Fibroblast of gingiva (primary cell): ENCODE data around the gene NTHL1.

Experiments
- DNase-seq: peaks from one replicate; pipeline ENCODE4 v3.0.0-alpha.2; 2011; ENCODE audit warnings: low read depth

Gene NTHL1

DNA sequence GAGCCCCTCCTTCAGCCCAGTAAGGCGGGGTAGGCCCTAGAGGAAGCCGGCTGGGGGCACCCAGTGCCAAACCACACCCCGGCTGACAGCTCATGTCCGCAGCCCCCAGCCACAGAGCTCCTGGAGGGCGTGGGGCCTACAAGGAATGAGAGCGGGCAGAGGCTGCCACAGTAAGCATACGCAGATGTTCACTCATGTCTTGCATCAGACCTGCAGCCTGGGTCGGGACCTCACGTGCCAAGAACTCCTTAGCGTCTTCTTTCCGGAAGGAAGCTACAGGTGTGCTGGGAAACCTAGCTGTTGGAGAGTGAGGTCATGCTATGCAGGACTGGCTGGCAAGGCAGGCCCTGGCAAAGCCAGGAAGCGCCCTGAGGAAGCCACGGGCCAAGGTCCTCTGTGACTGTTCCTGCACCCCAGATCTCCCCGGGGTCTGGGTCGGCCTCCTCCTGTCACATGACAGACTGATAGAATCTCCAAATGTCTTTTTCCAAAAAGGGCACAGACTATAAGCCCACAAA lies 39.6 kb downstream of the NTHL1 start:
- peak; percentile 92 for DNase-seq

DNA sequence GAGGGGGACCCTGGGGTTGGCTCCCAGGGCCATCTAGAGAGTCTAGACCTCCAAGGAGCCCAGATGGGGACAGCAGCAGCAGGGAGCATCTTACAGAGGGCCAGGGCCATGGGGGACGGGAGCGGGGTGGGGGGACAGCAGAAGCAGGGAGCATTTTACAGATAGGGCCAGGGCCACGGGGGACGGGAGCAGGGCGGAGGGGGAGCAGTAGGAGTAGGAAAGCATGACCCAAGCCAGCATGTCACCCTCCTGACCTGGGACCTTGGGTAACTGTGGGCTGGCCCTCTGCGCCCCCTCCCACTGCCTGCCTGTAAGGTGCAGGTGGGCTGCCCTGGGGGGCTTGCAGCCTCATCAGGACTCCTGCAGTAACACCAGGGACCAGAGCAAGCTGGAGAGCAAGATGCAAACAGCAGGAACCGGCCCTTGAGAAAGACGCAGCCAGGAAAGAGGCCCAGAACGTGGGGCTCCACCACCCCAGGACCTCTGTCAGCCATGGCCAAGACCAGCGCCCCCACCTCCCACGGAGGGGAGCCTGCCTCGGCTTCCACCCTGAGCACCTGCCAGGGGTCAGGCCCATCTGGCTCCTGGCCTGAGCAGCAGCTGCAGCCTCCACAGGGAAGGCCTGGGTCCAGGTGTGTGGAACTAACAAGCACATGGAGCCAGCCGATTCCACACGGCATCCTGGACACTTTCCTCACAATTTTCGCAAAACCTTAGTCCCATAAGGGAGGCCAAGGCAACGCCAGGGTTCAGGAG lies 40.4 kb downstream of the NTHL1 start:
- no peak for DNase-seq

DNA sequence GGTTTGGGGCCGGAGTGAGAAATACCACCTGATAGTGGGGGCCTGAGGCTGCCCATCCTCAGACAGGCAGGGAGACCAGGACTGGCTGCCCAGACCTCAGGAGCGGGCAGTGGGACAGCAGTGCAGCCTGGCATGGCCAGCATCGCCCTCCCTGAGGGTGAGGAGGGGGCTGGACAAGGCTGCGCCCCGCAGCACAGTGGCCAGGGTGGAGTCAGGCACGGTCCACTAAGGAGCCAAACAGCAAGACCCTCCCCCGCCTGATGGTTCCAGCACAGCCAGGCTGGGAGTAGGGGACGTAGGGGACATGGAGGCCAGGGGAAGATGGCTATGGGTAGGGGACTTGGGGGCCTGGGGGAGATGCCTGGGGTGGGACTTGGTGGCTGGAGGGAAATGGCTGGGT lies 41.3 kb downstream of the NTHL1 start:
- no peak for DNase-seq

DNA sequence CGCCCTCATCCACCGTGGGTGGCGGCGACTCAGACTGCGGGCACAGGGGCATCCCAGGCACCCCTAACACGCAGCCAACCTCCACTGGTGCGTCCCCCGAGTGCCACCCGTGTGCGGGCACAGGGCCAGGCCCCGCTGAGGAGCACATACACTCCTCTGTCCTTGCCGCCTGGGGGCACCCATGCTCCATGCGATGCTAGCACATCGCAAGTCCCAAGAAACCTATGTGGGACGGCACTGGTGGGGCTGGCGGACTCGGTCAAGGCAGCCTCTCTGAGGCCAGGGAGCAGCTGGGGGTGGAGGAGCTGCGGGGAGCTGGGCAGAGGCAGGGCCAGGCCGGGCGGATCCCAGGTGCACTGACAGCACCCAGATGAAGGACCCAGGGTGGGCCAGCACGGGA lies 42.0 kb downstream of the NTHL1 start:
- DNase-seq, result no peak

DNA sequence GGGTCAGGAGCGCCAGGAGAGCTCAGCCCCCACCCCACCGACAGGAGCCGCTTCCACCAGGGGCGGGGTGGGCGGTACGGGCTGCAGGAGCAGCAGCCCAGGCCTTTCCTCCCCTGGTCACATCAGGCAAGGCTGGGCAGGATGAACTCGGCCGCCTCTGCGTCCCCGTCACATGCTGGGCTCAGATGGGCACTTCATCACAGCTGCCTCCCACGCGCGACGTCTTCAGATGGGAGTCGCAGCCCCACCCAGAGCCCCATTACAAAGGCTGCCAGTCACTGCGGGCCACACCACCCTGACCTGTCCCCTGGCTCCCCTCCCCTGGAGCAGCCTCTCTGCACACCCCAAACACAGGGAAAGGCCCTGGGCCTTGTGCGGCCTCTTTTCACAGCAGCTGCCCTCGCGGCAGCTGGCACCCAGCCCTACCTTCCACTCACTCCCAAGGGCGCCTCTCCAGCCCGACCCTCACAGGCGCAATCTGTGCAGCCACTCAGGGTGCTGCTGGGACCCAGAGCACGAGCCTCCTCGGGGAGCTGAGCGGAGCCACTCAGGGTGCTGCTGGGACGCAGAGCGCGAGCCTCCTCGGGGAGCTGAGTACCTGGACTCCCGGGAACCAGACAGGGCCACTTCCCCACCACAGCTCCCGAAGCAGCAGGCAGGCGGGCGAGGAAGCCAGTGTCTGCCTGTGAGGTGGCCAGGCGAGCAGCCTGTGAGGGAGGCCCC lies 42.7 kb downstream of the NTHL1 start:
- no peak for DNase-seq

DNA sequence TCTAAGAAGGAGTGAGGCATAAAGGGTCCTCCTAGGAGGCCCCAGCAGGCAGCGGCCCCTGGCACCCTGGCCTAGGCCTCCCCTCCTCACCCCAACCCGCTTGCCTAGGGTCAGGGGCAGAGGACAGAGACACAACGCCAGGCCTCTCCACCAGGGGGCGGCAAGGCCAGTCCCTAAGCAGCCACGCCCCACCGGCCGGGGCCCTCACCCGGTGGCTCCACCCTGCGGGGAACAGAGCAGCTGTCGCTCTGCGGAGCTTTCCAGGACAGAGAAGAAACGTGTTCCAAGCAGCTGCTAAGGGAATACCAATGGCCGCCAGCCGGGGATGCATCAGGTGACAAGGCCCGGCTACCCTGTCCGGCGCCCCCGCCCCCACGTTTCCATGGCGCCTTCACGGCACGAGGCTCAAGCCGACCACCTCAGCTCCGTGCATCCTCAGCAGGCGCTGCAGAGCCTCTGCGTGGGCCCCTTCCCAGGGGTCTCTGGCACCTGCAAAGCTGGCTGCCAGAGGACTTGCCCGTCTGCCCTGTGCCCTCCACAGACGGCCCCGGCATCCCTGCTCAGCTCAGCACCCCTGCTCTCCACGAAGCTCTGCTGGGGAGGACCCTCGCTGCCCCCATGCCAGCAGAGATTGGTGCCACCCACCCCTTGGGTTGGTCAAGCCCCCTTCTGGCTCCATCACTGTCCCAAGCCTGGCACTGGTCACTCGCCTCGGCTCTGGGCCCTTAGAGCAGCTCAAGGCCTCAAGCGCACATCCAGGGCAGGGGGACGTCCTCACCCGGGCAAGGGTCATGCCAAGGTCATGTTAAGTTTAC lies 43.6 kb downstream of the NTHL1 start:
- peak; percentile 77 for DNase-seq

DNA sequence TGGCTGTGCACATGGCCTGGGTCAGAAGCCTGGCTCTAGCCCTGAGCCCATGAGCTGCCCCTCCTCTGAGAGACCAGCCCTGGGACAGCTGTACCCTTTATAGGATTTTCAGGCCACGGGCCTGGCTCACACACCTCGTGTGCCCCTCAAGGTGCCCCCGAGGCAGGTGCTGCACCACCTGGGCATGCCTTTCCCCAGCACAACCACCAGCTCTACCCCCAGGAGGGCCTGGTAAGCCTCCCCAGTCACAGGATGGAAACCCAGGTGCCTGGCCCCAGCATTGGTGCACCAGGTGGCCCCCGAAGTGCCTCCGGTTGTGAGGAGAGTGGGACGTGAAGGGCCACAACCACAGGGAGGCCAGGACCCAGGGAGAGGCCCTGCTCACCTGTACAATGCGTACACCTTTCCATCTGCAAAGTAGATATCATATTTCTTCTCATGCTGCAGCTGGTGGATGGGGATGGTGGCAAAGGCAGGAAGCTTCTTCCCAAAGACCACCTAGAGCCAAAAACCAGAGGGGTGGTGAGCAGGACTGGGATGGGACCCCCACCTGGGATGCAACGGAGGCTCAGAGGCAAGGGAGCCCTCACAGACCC lies 44.3 kb downstream of the NTHL1 start:
- no peak for DNase-seq

DNA sequence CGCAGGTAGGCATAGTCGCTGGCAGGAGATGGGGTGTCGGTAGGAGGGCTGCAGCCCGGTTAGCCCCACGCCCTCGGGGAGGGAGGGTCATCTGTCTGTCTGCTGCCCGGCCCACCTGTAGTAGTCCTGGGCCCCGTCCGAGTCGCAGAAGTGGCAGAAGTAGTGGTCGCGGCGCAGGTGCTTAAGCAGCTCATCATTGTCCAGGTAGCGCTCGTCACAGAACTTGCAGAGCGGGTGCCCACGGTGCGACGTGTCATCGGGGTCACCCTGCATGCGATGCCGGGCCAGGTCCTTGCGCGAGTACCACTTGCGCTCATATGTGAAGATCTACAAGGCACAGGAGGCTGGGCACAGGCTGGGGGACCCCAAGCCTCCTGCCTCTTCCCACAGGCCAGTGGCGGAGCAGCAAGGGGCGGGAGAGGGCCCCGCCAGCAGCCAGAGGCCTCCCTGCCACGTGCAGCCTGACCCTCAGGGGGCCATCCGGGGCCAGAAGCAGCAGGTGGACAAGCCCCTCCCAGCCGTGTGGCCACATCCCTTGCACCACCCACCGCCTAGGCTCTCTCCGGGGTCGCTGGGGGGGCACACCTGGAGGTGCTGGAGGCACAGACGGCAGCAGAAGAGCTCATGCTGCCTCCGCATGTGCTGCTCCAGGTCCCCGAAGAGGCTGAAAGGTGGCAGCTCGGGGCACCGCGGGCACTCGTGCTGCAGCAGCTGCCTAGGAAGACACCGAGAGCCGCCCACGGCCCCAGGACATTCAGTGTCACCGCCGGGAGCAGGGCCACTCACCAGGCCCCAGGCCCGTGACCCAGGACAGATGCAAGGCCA lies 45.0 kb downstream of the NTHL1 start:
- DNase-seq, result no peak

DNA sequence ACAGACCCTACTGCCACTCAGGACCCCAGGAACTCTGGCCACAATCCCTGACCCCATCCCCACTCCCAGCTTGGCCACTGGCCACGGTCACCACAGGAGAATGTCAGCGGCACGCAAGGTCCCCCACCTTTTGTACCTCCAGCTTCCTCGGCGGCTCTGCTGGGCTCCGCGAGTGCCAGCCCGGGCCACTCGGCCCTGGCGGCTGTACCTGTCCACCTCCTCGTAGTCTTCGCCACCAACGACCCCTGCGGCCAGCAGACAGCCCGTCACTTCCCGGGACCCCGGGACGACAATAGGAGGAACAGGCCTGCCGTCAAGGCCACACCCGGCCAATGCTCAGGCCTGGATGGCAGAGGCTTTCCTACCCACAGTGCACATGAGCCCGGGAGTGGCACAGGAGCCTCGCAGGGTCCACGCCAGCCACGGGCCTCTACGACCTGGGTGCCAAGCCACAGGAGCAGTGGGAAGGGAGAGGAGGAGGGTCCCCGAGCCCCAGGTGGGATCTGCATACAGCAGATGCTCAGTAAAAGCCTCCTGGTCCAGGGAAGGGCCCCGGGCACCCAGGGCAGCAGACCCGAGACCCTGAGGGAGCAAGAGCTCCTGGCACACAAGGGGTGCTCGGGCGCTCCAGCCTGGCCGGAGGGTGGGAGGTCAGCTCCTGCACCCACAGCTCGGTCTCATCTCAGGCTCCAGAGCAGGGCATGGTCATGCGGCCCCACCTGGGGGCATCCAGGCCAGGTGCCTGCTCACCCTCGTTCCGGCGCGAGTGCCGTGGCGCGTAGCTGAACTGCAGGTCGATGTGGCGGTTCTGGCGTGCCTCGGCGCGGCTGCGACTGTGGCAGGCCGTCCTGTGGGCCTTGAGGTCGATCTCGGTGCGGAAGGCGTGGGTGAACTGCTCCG lies 45.9 kb downstream of the NTHL1 start:
- no peak for DNase-seq

DNA sequence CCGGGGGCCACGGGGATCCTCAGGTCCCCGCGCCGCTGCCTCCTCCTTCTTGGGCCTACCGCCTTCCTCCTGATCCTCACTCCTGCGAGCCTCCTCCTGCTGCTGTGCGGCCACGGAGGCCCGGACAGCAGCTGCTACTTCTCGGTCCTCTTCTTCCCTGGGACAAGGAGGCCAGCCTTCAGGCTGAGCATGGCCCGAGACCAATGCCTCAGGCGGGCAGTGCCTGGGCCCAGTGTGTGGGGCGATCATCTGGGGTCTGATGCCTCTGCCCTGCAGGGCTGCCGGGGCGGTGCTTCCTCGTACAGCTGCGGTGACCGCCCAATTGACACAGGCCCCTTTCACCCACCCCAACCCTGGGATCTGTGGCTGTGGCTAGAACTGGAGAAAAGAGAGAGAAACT lies 46.6 kb downstream of the NTHL1 start:
- DNase-seq, result no peak

DNA sequence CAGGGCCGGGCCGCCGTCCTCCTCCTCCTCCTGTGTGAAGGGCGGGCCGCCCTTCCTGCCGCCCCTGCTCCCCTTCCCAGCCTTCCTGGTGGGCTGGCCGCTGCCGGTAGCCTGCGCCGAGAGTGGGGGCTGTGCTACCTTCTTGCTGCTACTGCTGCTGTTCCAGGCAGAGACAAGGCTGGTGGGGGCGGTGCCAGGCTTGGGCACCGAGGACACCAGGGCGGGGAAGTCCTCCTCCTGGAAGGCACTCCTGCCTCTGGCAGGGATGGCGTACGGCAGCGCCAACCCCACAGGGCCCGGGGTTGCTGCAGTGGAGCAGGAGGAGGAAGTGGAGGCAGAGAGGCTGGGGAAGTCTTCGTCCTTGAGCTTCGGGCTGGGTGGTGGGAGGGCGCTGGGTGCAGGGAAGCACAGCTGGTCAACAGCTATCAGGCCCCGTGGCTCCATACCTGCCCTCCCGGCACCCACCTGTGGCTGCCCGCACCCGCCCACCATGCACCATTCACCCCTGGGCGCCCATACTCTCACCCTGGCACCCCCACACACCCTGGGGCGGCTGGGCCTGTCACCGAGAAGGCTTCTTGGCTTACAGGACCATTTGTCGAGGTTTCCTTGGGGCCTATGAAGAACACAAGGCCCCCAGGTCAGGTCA lies 47.6 kb downstream of the NTHL1 start:
- DNase-seq, result no peak

DNA sequence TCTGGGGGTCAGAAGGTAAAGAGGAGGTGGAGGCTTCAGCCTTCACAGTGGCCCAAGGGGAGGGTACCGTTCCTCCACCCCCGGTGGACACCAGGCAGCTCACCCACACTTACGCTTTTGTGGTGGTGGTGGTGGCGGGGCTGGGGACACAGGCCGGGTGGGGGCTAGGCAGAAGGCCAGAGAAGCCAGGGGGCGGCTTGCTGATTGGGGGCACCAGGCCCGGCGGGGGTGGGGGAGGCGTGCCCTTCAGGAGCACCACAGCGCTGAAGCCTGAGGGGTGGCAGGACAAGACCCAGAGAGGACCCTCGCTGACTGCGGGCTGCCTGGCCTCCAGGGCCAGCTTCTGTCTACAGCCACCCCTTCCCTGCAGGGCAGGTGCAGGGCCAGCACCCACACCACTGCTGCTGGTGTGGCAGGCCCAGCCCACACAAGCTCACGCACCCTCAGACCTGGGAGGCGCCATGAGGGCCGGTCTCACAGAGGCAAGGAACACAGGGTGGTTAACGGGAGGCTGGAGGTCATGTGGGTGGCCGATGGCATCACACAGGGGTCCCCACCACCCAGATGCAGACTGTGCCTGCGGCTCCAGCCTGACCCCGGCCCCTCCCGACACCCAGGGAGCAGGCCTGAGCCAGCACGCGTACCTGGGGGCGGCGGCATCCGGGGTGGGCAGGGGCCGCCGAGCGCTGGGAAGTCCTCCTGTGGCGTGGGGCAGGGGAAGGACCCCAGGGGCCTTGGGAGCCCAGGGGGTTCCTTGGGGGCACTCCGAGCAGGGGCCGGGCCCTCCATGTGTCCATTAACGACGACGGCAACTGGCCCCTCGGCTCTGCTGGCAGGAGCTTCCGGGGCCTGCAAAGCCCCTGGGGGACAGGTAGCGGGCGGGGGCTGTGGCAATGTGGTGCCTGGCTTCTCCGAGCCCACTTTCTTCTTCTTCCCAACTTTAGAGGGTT lies 48.5 kb downstream of the NTHL1 start:
- DNase-seq, result no peak

DNA sequence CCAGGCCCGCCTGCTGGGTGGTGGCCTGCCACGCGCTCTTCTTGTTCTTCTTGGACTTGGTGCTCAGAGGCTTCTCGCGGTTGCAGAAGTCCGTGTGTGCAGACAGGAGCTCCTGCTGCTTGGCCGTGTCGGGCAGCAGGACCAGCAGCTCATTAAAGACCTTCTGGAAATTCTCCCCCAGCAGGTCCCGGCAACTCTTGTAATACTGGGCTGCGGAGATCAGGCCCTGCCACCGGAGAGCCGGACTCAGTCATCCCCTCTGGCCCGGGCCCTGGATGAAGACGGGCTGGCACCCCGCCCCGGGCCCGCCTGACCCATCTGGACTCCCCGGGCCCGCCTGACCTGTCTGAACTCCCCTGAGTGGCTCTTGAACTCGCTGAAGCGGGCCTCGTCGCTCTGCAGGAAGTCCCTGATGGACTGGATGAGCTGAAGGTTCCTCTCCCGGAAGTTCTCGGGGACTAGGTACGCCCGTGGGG lies 49.2 kb downstream of the NTHL1 start:
- DNase-seq, result no peak

DNA sequence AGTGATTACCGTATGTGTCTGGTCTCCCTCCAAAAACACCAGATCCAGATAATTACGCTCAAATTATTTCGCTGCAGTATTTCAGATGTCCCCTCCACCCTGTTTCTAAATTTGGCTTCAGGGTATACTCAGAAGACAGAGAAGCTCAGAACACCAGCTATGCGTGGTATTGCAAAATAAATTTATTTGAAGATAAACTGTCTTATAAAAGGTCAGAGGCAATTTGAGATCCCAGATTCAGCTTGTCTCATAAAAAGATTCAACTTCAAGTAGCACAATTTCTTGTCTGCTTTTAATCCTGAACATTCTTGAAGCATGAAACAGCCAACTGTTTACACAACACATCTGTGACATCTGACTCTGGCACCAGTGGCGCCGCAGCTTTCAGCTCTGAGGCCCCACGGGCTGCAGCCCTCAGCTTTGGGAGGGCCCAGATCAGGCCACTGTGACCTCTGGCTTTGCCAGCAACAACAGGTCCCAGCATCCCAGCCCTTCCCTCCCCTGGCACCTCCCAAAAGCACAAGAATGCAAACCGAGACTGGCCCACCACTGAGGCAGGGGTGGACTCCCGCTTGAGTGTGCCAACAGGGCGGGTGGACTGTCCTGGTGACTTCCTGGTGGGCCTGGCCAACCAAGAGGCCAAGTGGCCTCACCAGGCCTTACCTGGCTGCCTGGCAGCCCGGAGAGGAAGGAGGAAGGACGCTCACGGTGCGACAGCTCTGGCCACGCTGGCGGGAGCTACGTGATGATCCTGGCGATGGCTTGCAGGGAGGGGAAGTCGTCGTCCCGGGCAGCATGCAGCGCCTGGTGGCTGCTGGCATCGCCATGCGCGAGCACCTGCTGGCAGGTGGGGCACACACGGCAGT lies 49.9 kb downstream of the NTHL1 start:
- peak; percentile 87 for DNase-seq

DNA sequence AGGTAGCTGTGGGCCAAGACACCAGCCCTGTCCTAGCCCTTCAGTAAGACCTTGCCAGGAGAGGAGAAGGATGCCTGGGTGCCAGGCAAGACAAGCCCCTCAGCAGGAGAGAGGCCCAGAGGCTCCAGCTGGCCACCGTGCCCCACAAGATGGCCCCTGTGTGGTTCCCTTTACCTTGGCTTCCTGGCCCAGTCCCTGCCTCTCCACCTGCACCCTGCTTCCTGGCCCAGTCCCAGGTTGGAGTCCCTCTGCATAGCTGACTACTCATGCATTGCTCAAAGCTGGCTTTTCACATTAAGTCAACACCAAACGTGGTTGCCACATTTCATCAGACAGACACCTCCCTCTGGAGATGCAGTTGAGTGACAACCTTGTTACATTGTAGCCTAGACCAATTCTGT lies 53.9 kb downstream of the NTHL1 start:
- no peak for DNase-seq

DNA sequence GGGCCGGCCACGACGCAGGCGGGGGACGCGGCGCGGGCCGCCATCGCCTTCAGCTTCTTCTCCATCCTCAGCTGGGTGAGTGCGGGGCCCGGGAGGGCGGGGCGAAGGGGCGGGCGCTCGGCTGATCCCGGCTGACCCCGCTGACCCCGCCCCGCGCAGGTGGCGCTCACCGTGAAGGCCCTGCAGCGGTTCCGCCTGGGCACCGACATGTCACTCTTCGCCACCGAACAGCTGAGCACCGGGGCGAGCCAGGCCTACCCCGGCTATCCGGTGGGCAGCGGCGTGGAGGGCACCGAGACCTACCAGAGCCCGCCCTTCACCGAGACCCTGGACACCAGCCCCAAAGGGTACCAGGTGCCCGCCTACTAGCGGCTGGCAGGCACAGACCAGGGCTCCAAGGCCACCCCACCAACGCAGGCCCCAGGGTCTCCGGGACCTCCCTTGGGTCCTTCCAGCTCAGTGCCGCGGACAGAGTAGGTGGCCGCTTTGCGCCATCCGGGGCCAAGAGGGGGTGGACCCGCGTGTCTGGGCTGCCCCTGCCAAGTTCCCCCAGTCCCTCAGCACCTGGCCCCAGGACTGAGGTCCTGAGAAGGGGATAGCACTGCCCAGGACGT lies 54.8 kb downstream of the NTHL1 start:
- DNase-seq, result no peak
